HG03045 (cell line): ENCODE results near the gene SLC41A3.

Experiments used
- ATAC-seq: cut with Tn5 transposase; IDR thresholded peaks from one replicate; pipeline ENCODE4 v1.9.1; 2021; ENCODE audit warnings: mild to moderate bottlenecking, moderate library complexity; ENCODE audit not compliant: unreplicated experiment

Gene SLC41A3

GRCh38 chr3:126121074-126121473 lies 37.1 kb upstream of the SLC41A3 start:
- no peak for ATAC-seq

- no peak for ATAC-seq
Observed at GRCh38 chr3:126119976-126120375, 36.1 kb upstream of the SLC41A3 start.

GRCh38 chr3:126119008-126119675 lies 35.2 kb upstream of the SLC41A3 start:
- no peak for ATAC-seq

GRCh38 chr3:126118591-126118990 lies 34.7 kb upstream of the SLC41A3 start:
- ATAC-seq, result no peak

GRCh38 chr3:126117786-126118185 lies 33.9 kb upstream of the SLC41A3 start:
- no peak for ATAC-seq

- ATAC-seq, result no peak
Observed at GRCh38 chr3:126117212-126117611, 33.3 kb upstream of the SLC41A3 start.

- no peak for ATAC-seq
Observed at GRCh38 chr3:126116526-126116925, 32.6 kb upstream of the SLC41A3 start.

GRCh38 chr3:126114443-126115386 lies 30.8 kb upstream of the SLC41A3 start:
- no peak for ATAC-seq

GRCh38 chr3:126113733-126114442 lies 30.0 kb upstream of the SLC41A3 start:
- ATAC-seq, result no peak

GRCh38 chr3:126113238-126113555 lies 29.3 kb upstream of the SLC41A3 start:
- no peak for ATAC-seq

GRCh38 chr3:126112531-126113237 lies 28.8 kb upstream of the SLC41A3 start:
- no peak for ATAC-seq

- no peak for ATAC-seq
Observed at GRCh38 chr3:126111566-126112475, 27.9 kb upstream of the SLC41A3 start.

GRCh38 chr3:126111126-126111551 lies 27.2 kb upstream of the SLC41A3 start:
- ATAC-seq, result no peak

GRCh38 chr3:126110431-126111125 lies 26.7 kb upstream of the SLC41A3 start:
- no peak for ATAC-seq

GRCh38 chr3:126109880-126110235 lies 25.9 kb upstream of the SLC41A3 start:
- no peak for ATAC-seq

- no peak for ATAC-seq
Observed at GRCh38 chr3:126109146-126109879, 25.4 kb upstream of the SLC41A3 start.

- ATAC-seq, result no peak
Observed at GRCh38 chr3:126108676-126109050, 24.7 kb upstream of the SLC41A3 start.

- ATAC-seq, result no peak
Observed at GRCh38 chr3:126107957-126108675, 24.2 kb upstream of the SLC41A3 start.
